Amygdala (tissue), 56 donors: ENCODE measurements around the gene NEDD8.
A peak's percentile ranks its signal among the peaks of the same experiment; 100 is the strongest.

ENCODE experiments used
- DNase-seq, 56 donors: peaks; one replicate each; lab custom pipeline; 2025; lab: John Stamatoyannopoulos, UW

The NEDD8 gene

DNA sequence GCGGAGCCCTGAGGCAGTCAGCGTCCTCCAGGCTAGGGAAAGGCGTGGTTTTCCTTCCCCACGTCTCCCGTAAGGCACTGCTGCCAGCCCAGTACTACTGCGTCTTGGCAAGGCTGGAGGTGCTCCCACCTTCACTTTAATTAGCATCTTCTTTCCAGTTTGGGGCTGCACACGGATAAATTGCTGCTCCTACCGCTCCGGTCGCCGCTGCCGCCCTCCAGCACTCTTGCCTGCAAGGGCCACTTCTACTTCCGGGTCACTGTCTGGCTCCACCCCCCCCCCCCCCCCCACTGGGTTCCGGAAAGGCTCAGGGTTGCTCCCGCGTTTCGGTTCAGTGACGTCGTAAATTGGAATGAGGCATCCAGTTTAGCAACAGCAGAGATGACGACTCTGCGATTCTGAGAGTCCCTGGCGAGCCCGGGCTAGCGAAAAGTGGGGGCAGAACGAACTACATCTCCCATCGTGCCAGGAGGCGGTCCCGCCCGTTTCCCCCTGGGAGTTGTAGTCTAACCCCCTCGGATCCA lies at the start of gene NEDD8:
Gene NEDD8 (minus strand): TSS at position 247 of the 524 bp plus-strand sequence. CDS start 100 bp downstream, at position 147.
- DNase-seq: peak; percentile 75 to 100 (median 93)

DNA sequence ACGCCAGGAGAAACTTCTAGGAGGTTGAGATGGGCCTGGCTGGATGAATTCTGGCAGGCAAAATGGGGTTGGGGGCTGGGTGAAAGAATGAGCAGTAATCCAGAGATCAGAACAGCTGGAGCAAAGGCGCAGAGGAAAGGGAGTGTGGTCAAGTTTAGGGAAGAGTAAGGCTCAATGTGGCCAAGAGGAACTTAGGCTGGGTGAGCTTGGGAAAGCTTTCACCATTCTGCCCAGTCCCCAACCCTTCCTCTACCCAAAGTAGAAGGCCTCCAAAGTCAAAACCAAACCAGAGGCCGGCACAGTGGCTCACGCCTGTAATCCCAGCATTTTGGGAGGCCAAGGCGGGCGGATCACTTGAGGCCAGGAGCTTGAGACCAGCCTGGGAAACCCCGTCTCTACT lies 49.5 kb upstream of the NEDD8 start:
- DNase-seq: no peak

DNA sequence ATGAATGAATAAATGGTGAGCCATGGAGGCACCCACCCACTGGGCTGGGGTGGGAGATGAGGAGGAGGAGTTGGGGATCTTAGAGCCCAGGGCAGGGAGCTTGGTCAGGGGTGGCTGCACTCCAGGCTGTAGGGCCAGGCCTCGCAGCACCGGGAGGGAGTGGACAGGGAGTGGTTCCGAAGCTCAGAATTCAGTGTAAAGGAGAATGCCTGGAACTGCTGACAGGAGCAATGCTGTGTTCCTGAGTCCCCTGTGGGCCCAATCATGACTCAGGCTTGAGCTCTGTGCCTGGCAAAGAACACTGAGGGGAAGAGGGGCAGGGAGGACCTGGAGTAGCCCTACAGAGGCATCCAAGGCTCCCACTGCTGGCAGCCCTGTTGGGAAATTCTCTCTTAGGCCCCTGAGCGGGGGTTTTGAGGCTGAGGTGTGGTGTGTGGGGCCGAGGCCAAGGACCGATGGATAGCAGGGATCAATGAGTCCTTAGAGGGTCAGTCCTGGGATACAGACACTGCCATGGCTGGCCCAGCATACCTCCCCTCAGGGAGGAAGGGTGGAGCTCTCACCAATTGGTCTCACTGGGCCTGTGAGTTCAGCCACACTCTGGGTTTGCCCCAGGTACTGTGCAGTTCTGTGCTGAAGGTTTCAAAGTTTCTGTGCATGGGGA lies 48.8 kb upstream of the NEDD8 start:
- no peak for DNase-seq

DNA sequence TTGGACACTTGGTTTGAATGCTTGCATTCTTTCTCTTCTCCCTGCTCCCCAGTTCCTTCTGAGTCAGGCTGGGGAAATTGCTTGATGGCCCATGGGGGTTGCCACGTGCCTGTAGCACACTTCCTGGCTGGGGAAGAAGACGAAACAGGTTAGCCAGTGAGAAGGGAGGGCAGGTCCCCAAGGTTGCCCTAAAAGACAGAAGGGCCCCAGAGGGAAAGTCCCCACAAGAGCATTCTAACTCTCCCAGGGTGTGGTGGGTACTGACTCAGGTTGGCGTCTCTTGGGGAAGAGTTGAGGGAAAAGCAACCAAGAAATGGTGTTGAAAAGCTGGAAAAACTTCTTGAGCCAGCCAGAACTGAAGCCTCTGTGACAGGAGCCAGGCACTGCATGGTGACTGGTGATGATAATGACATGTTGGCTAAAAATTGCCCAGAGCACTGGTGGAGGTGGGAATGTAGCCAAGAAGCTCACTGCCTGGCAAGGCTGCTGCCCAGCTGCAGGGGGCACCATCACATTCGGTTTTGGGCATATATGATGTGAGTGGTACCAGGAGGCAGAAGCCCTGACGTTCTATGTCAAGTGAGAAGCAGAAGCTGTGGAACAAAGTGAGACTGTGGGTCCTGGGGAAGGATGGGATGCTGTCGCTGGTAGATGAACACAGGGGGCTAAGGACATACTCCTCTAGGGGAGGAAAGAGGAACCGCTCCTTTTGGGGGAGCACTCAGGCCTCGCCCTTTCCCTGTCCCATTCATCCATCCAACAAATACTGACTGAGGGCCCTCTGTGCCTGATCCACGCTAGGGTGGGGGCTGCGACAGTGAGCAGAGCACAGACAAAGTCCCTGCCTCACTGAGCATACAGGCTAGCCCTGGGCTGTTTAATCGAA lies 47.4 kb upstream of the NEDD8 start:
- DNase-seq: peak in 34 of 56 donors; percentile 7 to 65 (median 34)

DNA sequence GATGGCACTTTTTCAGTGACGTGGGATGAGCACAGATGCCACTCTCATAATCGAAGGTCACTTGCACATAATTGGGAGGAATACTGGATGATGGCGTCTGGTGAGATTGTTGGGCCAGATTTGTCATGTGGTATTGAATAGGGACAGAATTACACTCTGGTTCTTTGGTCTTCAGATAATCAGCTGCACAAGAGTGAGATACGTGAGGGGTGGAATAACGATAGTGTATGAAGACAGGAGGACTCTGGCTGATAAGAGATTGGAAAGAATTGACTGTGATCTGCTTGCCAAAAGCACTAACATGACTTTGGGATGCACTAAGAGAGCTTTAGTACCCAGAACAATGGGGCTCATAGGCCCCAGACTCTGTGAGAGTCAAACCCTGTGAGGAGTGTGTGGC lies 46.3 kb upstream of the NEDD8 start:
- DNase-seq: no peak

DNA sequence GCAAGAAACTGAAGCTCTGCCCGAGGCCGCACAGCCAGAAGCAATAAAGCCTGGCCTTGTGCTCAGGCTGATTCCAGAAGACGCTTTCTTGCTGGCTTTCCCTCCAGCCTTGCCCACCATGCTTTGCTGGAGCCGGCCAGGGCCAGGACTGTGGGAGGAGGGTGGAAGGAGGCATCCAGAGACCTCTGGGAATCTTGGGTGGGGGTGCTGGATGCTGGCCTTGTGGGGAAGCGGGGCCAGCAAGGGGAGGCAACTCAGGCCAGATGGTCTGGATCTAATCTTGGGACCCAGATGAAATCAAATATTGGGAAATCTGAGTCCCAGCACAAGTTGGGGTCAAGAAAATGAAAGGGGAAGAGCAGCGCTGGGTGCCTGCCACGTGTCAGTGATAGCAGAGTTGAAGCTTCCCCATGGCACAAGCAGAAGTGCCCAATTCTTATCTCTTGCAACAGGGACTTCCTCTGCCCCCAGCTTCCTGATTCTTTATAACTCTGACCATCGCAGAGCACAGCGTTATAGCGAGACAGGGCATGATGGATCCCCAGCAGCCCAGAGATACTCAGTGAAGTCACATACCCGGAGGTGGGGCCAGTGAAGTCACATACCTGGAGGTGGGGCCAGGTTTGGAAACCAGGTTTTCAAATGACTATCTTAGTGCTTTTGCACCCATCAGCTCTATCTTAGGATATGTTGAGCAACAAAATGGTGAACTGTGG lies 45.6 kb upstream of the NEDD8 start:
- DNase-seq: peak in 9 of 56 donors; percentile 5 to 57 (median 12)

DNA sequence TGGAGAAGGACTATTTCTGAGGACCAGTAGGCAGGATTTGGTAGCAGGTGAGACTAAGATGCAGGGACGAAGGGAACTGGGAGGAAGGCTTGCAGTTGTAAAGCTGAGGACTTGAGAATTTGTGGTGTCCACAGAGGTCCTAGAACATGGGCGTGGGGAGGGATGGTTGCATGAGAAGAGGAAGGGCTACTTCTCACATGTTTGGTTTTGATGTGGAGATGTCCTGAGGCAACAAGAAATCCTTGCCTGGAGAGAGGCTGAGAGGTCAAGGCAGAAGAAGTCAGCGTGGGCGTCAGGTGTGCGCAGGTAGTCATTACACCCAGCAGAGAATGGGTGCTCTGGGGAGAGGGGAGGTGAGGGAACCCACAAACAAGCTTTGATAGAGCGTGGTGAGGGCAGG lies 44.9 kb upstream of the NEDD8 start:
- DNase-seq: no peak

DNA sequence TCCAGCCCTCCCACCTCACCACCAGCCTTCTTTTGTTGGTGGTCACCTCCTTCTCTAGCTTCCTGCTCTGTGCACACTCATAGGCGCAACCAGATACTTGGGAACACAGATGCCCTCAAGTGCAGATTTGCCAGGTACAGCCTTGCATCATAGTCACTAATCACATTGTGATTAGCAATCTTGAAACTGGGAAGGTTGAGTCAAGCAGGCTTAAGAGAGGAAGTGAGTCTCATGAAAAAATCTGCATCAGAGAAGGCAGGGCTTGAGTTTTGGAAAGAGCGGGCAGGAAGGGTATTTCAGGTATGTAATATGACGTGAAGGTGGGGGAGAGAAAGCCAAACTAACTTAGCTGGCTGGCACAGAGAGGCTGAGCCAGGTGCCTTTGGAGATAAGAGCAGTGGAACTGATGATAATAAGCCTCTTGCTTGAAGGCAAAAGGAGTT lies 42.0 kb upstream of the NEDD8 start:
- peak in 1 of 56 donors; percentile 8 for DNase-seq

DNA sequence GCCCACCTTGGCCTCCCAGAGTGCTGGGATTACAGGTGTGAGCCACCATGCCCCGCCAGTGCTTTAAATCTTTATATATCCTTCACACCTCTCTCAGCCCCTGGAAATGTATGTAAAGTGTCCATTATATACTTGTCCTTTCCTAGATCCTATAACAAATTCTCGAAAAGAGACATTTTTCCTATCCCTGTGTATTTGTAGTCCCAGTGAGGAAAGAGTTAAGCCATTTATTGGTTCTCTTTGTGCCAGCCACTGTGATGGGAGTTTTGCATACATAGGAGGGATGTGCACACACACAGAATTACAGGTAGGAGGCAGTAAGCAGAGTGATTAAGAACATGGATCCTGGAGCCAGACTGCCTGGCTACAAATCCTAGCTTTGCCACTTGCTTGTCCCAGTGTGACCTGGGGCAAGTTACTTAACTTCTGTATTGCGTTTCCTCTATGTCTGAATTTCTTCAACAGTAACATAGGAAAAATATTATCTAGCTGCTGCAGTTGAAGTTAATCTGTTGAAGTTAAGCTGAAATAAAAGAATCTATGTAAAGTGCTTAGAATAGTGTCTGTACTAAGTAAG lies 41.3 kb upstream of the NEDD8 start:
- no peak for DNase-seq

DNA sequence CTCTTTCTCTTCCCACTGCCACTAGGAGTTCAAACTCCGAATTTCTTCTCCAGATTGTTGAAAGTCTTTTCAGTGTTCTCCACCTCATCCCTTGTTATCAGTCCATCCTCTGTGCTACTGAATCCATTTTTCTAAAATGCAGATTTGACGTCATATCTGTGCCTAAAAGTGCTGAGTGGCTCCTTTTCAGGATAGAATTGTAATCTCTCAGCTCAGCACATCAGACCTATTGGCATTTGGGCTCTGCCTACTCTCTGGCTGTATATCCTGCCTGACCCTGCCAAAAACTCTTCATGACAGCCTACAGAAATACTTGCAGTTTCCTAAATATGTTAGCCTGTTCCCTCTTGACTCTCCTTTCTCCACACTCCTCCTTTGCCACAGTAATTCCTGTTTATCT lies 40.3 kb upstream of the NEDD8 start:
- DNase-seq: no peak

DNA sequence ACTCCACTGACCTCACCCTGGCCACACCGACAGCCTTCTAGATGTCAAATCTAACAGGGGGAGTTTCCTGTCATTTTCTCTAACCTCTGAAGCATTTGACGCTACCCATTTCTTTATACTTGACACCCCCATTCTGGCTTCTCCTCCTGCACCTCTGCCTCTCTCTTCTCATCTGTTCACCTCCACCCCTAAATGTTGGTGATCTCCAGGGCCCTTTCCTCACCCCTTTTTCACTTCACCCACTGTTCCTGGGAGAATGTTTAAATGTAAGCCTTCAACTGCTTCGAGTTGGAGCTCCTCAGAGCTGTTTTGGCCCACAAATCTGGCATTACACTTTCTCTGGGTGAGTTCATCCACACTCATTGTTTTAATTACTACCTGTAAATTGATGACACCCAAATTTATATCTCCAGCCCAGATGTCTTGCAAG lies 39.7 kb upstream of the NEDD8 start:
- no peak for DNase-seq

DNA sequence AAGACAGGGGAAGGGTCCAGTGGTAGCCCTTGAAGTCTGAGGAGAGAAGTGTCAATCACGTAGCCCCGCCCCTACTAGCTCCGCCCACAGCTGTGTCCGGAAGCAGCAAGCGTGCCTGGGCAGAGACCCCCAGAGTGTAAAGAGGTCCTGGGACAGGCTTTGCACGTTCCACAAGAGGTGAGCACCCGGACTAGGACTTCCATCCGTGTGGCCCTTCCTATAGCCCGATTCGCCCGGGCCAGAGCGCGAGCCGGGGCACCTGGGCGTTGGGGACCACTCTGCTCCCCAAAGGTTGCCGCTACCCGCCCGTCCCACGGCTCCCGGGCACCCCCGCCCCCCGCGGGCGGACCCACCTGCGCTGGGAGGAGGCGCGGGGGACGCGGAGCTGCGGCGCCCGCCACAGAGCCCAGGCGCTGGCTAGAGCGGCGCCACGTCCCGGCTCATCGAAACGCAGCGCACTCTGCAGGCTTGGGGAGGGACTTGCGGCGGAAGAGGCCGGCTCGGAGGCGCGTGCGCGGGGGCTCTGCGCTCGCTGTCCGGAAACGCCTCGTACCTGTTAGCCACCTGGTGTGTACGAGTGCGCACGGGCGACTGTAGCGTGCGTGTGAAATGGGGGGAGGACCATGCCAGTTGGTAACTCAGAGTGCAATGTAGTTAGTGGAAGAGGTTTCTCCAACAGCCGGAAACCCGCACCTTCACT lies 39.1 kb upstream of the NEDD8 start, which contains the start of gene RABGGTA:
Gene RABGGTA (minus strand): TSS at position 464 of the 700 bp plus-strand sequence. CDS start 482 bp downstream, outside the sequence.
- peak; percentile 25 to 85 (median 68) for DNase-seq

DNA sequence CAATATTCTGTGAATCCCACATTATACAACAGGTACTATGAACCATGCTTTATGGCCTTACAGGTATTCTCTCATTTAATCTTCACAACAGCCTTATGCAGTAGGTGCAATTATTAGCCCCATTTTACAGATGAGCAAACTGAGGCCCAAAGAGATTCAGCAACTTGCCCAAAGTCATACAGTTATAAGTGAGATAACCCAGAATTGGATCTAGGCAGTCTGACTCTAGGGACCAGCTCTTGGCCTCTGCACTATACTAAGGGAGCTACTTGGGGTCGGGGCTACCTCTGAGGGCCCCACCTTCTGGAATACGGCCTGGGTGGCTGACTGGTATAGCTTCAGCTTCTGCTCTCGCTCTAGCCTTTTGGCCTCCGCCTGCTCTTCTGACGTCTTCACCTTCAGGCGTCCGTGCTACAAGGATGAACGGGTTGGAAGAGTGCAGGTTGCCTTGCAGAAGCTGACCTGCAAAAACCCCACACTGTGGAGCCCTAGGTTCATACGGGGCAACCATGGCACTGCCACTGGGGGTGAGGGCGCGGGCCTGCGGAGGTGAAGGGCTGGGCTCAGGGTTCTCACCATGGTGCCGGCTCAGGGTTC lies 38.5 kb upstream of the NEDD8 start:
- peak in 1 of 56 donors; percentile 20 for DNase-seq

DNA sequence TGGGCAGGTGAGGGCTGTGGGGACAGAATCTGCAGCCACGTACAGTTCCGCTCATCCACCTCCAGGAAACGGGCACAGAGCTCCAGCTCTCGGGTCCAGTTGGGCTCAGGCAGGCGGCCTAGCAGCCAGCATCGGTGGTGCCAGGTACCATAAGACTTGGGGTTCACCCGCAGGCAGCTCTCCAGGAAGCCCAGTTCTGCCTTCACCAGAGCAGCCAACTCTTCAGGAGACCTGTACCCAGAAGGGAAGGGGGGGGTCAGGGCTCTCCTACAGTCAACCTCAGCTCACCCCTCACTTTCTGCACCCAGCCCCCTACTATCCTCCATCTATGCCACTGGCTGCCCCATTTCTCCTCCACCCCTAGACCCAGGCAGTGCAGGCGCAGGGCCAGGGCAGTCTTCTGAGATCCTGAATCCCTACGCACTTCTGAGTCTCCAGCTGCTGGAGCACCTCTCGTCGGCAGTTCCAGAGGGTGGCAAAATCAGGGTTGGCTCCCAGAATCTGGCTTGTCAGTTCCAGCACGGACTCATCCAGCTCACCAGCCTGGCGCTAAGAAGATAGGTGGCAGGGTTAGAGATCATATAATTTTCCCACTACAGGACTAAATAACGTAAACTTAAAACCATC lies 37.9 kb upstream of the NEDD8 start:
- DNase-seq: no peak

DNA sequence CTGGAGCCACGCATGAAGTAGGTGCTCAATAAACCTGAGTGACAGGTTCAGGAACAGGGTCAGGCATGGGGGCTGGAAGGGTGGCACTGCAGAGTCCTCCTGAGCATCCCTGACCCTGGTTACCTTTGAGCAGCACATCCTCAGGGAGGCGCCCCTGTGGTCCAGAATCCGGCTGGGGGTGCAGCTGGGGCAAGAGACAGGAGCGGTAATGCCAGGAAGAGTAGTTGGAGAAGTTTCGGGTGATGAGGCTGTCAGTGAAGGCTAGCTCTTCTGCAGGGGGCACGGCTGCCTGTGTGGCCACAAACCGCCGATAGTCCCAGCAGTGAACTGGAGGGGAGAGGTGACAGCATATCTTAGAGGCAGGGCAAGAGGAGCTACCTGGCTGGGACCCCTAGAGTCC lies 37.2 kb upstream of the NEDD8 start:
- no peak for DNase-seq

DNA sequence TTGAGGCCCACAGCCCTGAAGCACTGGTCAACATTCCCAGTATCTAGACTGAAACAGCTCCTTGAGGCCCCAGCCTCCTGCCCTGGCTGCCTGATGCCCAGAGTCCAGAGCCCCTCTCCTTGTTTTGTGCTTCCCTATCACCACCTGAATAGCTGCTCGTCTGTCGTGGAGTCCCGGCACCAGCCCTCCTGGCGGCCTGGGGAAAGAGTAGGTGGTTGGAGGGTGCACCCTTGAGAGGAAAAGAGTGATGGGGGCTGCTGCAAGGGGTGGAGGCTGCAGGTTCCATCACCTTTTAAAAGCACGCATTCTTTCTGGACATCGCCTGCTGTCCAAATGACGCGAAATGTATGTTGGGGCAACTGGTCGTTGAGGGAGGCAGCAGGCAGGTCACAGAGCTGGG lies 36.1 kb upstream of the NEDD8 start:
- no peak for DNase-seq

DNA sequence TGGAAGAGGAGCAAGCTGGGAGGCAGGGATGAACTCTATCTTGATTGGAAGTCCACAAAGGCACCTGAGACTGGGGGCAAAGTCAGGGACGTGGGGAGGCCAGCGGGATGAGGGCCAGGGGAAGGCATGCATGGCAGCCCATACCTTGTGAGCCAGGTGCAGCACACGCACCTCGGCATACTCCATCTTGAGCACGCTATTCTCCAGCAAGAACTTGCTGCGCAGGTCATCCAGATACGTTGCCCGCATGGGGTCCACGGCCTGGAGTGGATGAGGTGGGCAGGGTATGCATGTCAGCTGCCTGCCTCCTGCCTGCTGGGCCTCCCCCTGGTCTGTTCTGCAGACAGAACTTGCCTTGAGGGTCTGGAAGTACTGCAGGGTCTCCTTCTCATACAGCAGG lies 35.3 kb upstream of the NEDD8 start:
- no peak for DNase-seq

DNA sequence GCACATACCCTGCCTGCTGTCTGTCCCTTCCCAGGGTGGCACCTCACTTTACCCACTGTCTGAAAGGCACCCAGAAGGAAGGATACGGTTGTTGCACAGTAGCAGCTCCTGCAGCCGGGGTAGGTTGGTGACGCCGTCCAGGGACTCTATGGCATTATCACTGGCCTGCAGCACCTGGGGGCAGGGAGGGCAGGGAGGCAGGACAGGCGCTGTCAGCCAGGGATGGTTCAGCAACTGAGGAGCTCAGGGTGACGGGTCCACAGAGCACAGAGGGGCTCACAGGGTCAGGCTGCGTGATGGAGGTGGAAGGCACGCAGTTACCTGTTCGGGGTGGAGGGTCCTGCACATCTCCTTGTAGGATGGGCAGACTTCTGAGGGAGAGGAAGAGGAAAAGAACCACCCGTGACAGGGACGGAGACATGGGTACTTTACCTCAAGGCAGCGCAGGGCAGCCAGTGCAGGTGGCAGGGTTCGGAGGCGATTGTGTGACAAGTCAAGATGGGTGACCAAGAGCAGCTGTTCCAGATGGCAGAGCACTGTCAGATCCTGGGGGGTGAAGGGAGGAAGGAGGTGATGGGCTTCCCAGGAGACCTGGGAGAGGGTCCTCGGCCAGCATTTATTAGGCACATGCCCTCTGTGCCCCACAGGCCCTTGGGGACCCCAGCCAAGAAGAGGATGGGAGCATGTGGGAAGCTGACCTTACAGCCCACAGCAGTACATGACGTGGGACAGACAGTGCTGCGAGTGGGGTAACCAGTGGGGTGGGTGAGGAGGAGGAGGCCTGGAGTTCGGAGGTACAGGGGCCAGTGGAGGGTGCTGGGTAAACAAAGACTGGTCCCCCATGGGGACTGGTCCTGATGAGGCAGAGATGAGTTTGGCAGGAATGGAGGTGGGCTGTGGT lies 34.4 kb upstream of the NEDD8 start:
- DNase-seq: no peak
